Activated CD4-positive, CD25-positive, alpha-beta regulatory T cell treated with anti-CD3 and anti-CD28 coated beads, Interleukin-2, amount 50 U/mL, for 72 hours (primary cell): ENCODE results near the gene GNL2.
"Not testable (repeated sequence)": the region's sequence is repeated elsewhere in the genome, so short reads cannot be mapped to it uniquely, and the experiment has no call there.

Experiments used
- DNase-seq: peaks from one replicate; pipeline ENCODE4 v3.0.0; 2021

The GNL2 gene

DNA sequence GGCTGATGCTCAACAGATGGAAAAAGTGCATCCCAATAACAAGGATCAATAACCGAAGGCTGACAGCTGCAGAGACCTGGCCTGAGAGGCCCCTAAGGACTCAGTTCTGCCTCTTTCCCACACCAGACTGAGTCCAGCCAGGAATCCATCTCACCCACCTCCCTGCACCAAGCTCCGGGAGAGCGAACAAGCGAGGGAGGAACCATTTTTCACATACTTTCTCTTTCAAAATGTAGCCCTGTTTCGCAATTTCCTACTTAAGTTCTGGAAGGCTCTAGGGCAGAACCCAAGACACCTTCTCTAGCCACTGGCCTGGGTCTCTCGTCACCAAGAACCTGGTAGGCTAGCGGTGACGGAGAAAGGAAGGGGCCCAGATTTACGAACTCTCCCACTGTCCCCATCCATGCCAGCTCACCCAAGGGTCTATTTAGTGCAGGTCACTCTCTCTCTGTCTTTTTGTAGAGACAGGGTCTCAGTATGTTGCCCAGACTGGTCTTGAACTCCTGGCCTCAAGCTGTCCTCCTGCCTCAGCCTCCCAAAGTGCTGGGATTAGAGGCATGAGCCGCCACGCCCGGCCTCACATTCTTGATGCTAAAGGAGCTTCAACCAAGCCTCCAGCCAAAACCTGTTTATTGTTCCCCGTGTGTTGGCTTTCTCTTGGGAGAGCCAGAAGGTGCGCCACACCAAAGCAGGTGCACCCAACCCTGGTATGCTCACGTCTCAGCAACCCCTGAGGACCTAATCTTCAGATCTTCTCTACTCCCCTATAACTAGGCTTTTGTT is 10.9 kb upstream of the GNL2 start:
- DNase-seq: no peak

DNA sequence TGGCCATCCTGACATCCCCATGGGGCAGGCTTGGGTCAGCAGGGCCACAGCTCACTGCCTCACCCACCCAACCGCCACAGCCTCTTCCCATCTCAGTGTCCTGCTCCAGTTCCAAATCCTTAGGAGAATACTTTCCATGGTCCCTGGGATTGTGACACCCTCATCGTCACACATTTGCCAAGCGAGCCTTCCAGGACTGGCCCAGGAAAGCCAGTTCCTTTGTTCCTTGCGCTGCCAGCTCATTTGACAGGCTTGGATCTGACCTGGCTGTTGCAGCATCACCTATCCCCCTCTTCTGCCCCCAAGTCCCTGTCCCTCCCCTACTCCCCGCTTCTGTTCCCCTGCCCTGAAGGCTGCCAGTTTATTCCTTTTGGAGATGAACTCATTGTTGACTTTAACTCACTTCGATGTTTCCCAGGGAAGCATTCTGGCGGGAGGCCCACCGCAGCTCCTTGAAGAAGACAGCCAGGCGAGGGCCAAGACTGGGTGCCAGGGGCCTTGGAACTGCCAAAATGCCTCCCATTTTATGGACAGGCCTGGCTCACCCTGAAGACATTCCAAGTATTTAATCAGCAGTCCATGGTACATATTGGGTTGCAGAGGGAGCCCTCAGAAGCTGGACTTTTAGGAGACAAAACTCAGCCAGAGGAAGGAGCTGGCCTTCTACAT is 10.2 kb upstream of the GNL2 start:
- no peak for DNase-seq

DNA sequence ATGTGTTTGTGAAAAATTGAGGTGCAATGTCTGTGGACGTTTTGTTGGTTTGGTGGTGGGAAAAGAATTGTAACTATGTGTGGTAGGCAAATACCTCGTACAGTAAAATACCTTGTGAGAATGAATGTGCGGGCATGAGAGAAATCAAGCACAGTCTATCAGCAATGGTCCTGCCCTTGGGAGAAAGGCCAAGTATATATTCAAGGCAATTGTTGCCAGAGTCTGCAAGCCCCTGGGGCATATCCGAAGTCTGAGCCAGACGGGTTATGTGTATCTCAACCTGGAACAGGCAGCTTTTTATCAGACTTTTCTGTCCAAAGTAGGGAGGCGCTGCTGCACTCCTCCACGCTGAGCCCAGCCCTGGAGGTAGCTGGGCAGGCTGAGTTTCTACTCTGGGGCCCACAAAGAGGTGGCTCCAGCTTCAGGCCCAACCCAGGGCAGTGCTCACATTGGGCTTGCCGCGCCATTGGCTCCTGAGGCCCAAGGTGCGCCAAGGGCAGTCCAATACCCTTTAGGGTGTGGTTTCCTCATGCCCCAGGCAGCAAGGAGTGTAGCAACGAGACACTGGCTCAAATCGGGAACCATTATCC is 9.4 kb upstream of the GNL2 start:
- DNase-seq: no peak

DNA sequence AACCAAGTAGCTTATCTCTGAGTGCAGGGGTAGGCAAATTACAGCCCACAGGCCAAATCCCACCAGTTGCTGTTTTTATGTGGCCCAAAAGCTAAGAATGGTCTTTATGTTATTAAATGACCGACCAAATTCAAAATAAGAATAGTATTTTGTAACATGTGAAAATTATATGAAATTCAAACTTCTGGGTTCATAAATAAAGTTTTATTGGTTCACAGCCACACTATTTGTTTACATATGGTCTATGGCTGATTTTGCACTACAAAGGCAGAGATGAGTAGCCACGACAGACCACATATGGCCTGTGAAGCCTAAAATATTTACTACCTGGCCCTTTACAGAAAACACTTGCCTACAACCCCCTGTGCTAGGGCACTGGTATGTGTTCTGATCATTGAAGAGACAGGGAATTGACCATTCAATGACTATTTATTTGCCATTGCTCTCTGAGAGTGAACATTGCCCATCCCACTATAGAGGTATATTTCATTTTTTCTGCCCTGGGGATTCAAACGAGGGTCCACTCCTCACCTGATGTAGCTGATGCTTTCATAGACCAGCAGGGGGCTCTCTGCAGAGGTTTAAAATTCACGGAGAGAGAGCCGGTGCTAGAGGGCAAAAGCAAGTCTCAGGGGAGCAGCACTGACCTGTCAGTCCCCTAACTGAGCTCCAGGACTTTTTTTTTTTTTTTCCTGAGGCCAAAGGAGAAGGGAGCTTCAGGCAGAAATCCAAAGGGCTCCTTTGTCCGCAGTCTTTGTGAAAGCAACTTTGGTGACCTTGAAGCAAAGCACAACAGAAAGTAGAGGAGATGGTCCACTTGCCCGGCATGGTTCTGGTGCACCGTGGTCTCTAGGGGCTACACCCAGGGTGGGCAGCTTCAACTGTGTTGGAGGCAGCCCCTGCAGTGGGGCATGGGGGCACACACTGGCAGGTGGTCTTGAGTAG is 7.3 kb upstream of the GNL2 start:
- no peak for DNase-seq

DNA sequence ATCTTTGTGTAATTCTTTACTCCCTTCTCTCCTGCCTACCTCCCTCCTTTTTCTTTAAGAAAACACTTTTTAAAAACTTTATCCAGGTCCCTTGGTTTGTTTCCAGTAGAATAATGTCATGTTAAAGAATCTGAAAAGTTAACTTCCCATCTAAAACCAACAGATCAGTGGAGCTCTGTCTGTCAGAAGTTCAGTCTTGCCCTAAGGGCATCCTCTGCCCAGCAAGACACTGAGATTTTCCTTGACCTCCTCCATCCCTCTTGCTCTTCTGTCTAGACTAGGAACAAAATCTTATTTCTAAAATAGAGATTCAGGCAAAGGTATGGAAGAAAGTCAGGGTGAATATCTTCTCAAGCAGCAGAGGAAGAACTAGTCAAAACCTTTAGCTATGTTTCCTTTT is 5.7 kb upstream of the GNL2 start:
- DNase-seq: no peak

DNA sequence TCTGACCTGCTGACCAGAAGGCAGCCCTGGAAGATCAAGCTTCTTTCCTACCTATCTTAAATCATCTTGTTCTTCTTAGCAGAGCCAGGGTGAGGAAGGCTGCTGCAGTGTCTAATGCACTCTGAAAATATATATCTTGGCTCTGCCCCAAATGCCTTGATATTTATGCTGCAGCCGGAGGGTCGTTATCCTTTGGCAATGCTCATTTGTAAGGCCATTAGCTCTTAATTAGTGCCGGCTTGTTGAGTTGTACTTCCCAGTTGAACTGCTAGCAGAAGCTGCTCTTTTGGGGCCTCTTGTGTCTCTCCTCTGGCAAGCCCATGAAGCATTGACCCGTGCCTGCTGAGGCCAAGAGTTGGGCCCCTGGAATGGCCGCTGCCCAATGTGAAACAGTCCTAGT is 4.2 kb upstream of the GNL2 start:
- DNase-seq: no peak

DNA sequence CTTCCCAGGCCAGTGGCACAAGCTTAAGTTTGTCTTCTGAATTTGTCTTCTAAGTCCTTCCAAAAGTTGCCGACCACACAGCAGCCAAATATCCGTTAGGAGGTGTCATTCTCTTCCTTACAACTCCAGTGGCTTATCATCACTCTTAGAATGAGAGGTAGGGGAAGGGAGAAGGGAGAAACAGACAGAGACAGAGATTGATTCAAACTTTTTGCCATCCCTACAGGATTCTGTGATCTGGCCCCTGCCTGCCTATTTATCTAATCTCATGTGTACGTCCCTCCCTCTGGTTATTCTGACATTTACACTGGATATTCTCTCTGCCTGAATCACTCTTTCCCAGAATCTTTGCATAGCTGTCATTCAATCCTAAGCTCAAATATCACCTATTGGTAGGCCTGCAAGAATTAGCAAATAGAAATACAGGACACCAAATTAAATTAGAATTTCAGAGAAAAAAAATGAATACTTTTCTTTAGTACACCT is 488 bp upstream of the GNL2 start:
- DNase-seq: no peak

DNA sequence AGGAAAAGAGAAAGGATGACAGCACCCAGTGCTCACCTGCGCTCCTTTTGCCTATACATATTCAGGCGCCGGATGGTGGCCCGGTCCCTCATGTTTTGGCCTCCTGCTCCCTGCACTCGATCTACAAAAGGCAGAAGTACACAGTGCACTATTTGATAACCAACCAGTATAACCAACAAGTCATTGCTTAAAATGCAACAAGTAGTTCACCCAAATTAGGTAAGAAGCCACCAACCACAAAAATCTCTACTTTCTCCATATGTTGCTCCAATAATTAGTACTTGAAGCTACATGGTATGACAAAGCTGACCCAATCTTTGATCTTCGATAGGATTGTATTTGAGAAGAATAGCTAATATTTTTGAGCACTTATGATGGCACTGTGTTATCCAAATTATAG is 2.0 kb downstream of the GNL2 start:
- no peak for DNase-seq

DNA sequence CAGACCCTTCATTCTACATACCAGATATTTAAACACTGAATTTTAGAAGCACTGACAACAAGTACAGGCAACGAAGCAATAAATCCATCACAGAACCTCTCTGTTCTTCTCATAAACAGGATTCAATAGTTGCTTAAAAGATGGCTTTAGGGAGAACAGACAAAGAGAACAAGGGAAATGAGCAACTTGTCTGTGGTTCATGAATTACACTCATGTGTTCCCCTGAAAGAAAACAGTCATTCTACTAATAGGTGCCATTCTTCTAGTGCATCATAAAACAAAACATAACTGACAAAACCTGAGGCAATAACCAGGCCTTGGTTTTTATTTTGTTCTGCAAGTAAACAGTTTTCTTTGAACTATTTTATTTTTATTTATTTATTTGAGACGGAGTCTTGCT is 6.8 kb downstream of the GNL2 start:
- no peak for DNase-seq

DNA sequence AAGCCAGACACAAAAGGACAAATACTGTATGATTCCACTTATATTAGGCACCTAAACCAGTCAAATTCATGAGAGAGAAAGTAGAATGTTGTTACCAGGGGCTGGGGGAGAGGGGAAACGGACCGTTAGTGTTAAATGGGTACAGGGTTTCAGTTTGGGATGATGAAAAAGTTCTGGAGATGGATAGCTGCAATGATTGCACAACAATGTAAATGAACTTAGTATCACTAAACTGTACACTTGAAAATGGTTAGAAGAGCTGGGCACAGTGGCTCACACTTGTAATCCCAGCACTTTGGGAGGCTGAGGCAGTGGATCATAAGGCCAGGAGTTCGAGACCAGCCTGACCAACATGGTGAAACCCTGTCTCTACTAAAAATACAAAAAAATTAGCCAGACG is 11.2 kb downstream of the GNL2 start:
- DNase-seq: not testable (repeated sequence)

DNA sequence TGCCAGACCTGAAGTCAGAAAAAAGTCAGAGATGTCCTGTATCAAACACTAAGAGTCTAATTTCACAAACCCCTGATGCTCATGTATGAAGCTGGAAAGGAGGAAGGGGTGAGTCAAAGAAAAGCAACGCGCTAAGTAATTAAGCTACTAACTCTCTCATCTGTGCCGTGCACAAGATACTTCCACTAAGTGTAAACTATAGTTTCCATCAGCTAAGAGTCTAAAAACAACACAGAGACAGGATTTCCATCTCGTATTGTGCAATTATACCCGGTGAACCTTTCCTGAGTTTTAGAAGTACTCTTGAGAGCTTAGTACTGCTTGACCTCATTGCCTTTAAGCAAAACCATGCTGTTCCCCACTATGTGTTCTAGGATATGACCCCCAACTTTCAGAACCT is 20.0 kb downstream of the GNL2 start:
- no peak for DNase-seq

DNA sequence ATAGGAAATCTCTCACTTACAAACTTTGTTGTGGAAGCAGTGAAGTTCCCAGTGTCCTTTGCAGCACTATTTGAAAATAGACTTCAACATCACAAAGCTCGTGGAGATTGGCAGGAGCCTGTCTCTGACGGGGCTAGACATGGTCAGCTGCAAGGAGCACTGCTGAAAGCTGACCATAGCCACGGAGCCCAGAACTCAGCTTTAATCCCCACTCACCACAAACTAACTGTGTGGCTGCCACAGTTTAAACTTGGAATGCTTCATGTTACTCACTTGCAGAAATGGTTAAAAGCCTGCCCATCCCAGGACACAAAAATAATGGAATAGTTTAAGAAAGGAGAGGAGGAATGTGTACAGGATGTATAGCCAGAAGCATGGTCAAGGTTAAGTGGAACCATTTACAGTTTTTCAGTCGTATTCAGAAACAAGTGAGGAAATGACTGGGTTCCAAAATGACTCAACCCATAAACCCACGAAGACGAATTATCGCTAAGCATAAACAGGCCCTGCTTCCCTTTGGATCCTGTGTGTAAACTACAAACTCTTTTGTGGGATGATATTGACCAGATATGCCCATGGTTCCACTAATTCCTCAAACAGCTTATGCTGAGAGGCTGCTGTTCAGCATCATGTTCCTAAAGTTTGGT is 20.8 kb downstream of the GNL2 start:
- no peak for DNase-seq

DNA sequence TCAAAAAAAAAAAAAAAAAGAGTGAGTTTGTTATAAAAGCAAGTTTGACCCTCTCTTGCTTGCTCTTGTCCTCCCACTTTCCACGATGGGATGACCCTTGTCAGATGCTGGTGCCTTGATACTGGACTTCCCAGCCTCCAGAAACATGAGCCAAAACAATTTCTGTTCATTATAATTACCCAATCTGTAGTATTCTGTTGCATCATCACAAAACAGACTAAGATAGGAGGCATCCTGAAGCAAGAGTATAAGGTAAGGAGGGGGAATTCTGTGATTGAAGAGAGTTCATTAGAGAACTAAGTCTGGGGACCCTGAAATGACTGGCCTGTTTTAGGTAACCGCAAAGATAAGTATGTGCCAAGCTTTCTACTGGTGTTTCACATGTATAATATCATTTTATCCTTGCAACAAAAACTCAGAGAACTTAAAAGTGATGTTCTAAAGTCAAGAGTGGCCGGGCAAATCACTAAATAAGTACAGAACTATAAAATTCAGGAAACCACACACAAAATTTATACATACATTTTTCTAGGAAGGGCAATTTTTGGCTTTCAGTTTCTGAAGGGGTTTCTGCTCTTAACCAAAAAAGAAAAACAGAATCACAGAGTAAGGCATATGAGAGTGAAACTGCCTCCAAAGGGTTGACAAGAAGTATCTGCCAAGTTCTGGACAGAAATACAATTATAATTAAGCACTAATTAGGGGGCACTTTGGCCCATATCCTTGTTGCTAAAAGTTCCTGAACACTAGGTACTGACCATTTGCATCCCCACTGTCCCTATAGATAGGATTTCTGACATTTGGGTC is 25.0 kb downstream of the GNL2 start:
- no peak for DNase-seq

DNA sequence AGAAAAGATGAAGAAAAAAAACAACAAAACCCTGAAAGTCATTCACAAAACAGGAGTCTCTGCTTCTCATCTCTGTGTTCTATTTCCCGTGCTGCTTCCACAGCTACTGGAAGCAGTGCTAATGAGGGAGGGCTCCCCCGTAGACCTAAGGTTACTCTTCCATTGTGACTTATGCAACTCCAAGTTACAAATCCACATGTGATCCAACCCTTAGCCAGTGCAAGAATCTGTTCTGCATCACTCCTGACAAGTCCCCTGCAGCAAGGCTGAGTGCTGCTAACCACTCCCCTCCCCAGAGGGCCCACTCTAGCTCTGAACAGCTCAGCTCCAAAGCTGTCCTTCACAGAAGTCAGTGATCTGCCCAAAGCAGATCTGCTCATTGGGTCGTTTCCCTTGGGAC is 28.7 kb downstream of the GNL2 start:
- no peak for DNase-seq

DNA sequence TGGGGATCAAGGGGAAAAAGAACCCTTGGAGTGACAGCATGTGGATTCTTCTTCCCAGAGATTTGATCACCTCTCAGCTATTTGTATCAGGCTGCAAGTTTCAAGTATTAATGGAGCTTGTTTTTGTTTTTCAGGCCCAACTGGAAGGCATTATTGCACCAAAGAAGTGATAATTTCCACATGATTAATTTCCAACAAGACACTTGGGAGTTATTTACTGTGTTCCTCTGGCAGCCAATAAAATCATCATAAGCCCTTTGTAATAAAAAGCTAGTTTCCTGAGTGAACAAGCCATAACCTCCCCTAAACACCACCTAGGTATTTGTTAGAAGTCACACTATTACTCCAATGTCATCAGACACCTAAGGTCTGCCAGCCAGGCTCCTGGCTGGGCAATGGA is 30.8 kb downstream of the GNL2 start:
- no peak for DNase-seq

DNA sequence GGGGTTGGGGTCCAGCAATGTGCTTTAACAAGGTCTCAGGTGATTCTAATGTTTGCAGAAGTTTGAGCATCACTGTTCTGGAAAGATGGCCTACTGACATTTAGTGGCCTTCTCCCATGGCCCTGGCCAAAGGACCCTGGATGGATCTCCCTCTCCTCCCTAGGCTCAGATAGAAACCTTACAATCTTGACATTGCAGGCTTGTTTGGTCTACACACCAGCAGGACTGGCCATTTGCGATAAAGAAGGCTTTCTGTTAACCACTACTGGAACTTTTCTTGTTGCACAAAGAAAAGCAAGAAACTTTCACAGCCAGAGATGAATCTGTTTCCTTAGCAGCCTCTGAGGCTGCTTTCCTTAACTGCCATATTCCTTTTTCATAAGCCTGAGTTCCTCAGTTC is 32.8 kb downstream of the GNL2 start:
- DNase-seq: no peak

DNA sequence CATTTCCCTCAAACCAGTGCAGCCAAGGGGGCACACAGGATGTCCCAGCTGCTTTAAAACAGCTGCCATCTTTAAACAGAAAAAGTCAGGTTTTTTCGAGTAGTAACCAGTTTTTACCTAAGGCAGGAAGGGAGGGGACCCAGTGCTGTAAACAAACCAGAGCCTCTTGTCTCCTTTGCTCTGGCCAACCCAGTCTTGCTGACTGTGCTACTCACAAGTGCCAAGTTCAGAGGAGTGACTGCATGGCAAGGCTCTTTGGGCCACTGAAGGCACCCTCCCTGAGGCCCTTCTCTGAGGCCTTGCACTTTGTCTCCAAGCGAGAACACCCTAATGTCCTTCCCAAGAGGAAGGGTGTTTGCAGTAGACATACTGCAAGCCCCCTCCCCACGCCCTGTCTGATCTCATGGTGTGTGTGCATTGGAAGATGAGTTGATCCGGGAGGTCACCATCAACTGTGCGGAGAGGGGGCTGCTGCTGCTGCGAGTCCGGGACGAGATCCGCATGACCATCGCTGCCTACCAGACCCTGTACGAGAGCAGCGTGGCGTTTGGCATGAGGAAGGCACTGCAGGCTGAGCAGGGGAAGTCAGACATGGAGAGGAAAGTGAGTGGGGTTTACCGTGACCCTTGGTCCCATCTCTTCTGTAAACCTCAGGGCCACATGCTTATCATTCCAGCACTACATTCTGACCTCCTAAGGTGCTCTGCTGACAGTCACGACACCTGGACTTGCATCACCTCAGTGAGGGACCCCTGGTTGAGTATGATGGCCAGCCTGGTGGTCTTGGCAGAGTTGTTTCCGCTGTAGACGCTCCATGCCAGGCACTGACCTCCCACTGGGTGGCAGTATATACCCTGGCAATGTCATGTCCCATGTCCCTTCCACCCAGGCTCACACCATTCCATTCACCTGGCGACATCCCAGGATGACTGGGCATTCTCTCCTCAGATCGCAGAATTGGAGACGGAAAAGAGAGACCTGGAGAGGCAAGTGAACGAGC is 34.3 kb downstream of the GNL2 start:
- no peak for DNase-seq

DNA sequence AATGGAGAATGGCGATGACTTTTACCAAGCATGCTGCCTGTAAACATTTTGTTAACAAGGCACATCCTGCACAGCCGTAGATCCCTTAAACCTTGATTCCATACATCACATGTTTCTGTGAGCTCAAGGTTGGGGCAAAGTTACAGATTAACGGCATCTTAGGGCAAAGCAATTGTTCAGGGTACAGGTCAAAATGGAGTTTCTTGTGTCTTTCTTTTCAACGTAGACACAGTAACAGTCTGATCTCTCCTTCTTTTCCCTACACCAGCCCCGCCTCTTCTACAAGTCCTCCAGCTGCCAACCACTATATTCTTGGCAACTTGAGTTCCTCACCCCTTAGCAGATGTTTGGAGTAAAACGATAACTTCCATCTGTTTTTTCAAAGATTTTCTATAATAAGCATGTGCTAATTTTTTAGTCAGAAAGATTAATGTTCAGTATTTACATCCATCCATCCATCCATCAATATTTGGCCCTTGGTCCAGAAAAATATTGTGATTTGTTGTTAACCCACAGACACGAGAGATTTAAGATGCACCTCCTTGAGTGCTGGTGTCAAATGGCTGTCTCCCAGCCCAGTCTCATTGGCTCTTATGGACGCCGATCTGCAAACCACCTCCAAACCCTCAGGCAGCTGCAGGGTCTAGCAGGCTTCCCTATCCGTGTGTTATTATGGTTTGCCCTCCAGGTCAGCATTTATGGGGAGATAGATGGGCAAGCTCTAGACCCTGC is 35.2 kb downstream of the GNL2 start:
- no peak for DNase-seq

DNA sequence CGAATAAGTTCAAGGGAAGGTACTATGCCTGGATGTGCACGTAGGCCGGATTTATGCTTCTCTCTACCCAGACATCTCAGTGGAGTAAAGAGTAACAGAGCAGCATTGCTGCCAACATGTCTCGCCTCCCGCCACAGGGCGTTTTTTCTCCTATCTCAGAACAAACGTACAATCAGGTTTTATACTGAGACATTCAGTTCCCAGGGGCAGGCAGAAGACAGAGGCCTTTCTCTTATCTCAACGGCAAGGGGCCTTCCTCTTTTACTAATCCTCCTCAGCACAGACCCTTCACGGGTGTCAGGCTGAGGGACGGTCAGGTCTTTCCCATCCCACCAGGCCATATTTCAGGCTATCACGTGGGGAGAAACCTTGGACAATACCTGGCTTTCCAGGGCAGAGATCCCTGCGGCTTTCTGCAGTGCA is 35.8 kb downstream of the GNL2 start:
- DNase-seq: not testable (repeated sequence)

DNA sequence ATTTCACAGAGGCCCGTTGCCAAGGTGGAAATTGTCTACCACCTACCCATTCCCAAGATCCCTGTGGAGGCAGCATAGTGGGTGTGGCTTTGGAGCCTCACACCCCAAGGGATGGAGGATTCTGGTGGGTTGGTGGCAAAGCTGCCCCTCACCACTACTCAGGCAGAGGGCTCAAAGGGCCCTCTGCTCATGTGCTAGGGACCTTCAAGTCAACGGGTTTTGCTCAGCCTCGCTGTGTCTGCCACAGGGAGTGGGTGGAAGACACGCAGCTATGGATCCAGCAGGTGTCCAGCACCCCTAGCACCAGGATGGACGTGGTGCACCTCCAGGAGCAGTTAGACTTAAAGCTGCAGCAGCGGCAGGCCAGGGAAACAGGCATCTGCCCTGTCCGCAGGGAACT is 36.7 kb downstream of the GNL2 start:
- no peak for DNase-seq
